K562 (cell line): Measurements from ENCODE around the gene C4BPB. TPM values are rescaled to one million over a fixed set of nuclear protein-coding genes. Genes with fewer than 3 reads are reported as not detected.

Source experiments
- ATF4 ChIP-seq: fragments of 450-650 bp; formaldehyde crosslinking; IDR thresholded peaks from 2 replicates; pipeline ENCODE4 v1.4.0; 2022; ENCODE audit warnings: mild to moderate bottlenecking, moderate library complexity
- CTBP1 ChIP-seq: fragments of 450-650 bp; IDR thresholded peaks from 2 replicates; pipeline ENCODE4 v1.6.1; 2016; ENCODE audit warnings: borderline replicate concordance
- DACH1 ChIP-seq: fragments of 450-650 bp; IDR thresholded peaks from 2 replicates; pipeline ENCODE4 v1.6.1; 2018; ENCODE audit not compliant: partially characterized antibody
- DMBX1 ChIP-seq: fragments of 250-450 bp; sonication (Bioruptor Pico); IDR thresholded peaks from 2 replicates; pipeline ENCODE4 v1.8.0; 2022; ENCODE audit warnings: inconsistent platforms, mild to moderate bottlenecking, moderate library complexity, borderline replicate concordance
- FOXK1 ChIP-seq: sonication (generic); formaldehyde crosslinking; IDR thresholded peaks from 2 replicates; pipeline ENCODE4 v1.8.0; 2022; ENCODE audit warnings: missing genetic modification reagents, mild to moderate bottlenecking, borderline replicate concordance
- HNRNPK ChIP-seq: fragments of 200-400 bp; formaldehyde crosslinking; IDR thresholded peaks from one replicate; pipeline ENCODE4 v1.6.1; 2018; ENCODE audit warnings: mild to moderate bottlenecking, low read depth, low read length; ENCODE audit not compliant: poor library complexity, severe bottlenecking
- JUN ChIP-seq, 2 experiments: sonication (generic) in 1 of 2; formaldehyde crosslinking in 1 of 2; IDR thresholded peaks; 2 replicates each; pipeline versions ENCODE4 v1.6.1 to v1.8.0; 2012 to 2022; ENCODE audit warnings: borderline replicate concordance in 2 of 2, mild to moderate bottlenecking in 2 of 2, improper control_type of control experiment in 1 of 2, low read depth in 1 of 2, low read length in 1 of 2, missing genetic modification reagents in 1 of 2
- JUND ChIP-seq, 2 experiments: IDR thresholded peaks; 2 replicates in 1 of 2; 3 replicates in 1 of 2; pipeline ENCODE4 v1.6.1; 2011; ENCODE audit warnings: borderline replicate concordance in 2 of 2, low read depth in 2 of 2, low read length in 2 of 2, improper control_type of control experiment in 1 of 2, missing biosample characterization in 1 of 2, missing genetic modification characterization in 1 of 2, missing genetic modification reagents in 1 of 2
- LARP7 ChIP-seq: fragments of 450-650 bp; IDR thresholded peaks from 2 replicates; pipeline ENCODE4 v1.6.1; 2016
- MEIS2 ChIP-seq: fragments of 450-650 bp; IDR thresholded peaks from 2 replicates; pipeline ENCODE4 v1.6.1; 2014; ENCODE audit warnings: mild to moderate bottlenecking; ENCODE audit not compliant: partially characterized antibody
- PCBP1 ChIP-seq: fragments of 200-400 bp; formaldehyde crosslinking; IDR thresholded peaks from 2 replicates; pipeline ENCODE4 v1.6.1; 2018; ENCODE audit warnings: mild to moderate bottlenecking, low read depth, low read length; ENCODE audit not compliant: poor library complexity, severe bottlenecking
- POLR3G ChIP-seq: IDR thresholded peaks from 2 replicates; pipeline ENCODE4 v1.6.1; 2011; ENCODE audit not compliant: insufficient read length, insufficient replicate concordance; ENCODE audit errors: extremely low read depth
- PRPF4 ChIP-seq: fragments of 200-400 bp; formaldehyde crosslinking; IDR thresholded peaks from one replicate; pipeline ENCODE4 v1.6.1; 2017; ENCODE audit warnings: low read length, low read depth, mild to moderate bottlenecking; ENCODE audit not compliant: insufficient read depth, poor library complexity, severe bottlenecking
- RCOR1 ChIP-seq, 2 experiments: IDR thresholded peaks; 2 replicates each; pipeline ENCODE4 v1.6.1; 2012; ENCODE audit warnings: low read depth in 2 of 2, low read length in 2 of 2, borderline replicate concordance in 1 of 2, improper control_type of control experiment in 1 of 2
- TCF3 ChIP-seq: sonication (generic); formaldehyde crosslinking; IDR thresholded peaks from 2 replicates; pipeline ENCODE4 v1.4.0; 2020; ENCODE audit warnings: mild to moderate bottlenecking, missing genetic modification reagents
- TEAD1 ChIP-seq, 2 experiments: fragments of 450-650 bp in 1 of 2; sonication (generic) in 1 of 2; formaldehyde crosslinking; IDR thresholded peaks; 2 replicates each; pipeline versions ENCODE4 v1.4.0 to v1.8.0; 2020 to 2022; ENCODE audit warnings: mild to moderate bottlenecking in 2 of 2, missing genetic modification reagents in 1 of 2
- TRIM28 ChIP-seq: fragments of 450-650 bp; IDR thresholded peaks from 2 replicates; pipeline ENCODE4 v1.6.1; 2017
- VEZF1 ChIP-seq: fragments of 200-800 bp; sonication (Bioruptor generic); IDR thresholded peaks from 2 replicates; pipeline ENCODE4 v1.6.1; 2017; ENCODE audit warnings: missing genetic modification characterization, missing compliant biosample characterization
- ZBTB11 ChIP-seq, 3 experiments: fragments of 200-800 bp in 1 of 3; fragments of 250-450 bp in 1 of 3; fragments of 450-650 bp in 1 of 3; sonication (Bioruptor Pico) in 1 of 3; sonication (Bioruptor generic) in 1 of 3; formaldehyde crosslinking in 1 of 3; IDR thresholded peaks; 2 replicates each; pipeline versions ENCODE4 v1.6.1 to v1.8.0; 2016 to 2022; ENCODE audit warnings: mild to moderate bottlenecking in 2 of 3, missing genetic modification characterization in 2 of 3, missing compliant biosample characterization in 1 of 3, moderate library complexity in 1 of 3
- ZNF644 ChIP-seq: fragments of 200-800 bp; sonication (Bioruptor generic); IDR thresholded peaks from 2 replicates; pipeline ENCODE4 v1.6.1; 2016; ENCODE audit warnings: low read depth, missing genetic modification characterization, missing compliant biosample characterization
- polyA plus RNA-seq, 8 experiments: library from polyadenylated mRNA; depleted of rRNA in 4 of 8; stranded (reverse) in 5 of 8; unstranded in 3 of 8; fragments of >200 nt; fragmentation: Nextera tagmentation in 2 of 8; fragmentation: Illumina TruSeq in 1 of 8; extraction: Ambion mirVana in 2 of 8; extraction: Trizol in 1 of 8; gene quantifications; 2 replicates each; pipeline versions ENCODE4 v1.2.1 to v1.2.3, GENCODE V29; 2011 to 2014; ENCODE audit warnings: inconsistent platforms in 1 of 8, missing spikeins in 1 of 8
- total RNA-seq, 7 experiments: library from RNA; depleted of rRNA in 6 of 7; stranded (reverse); fragments of >200 nt in 6 of 7; fragmentation: Illumina TruSeq in 2 of 7; extraction: Trizol in 2 of 7; gene quantifications; 2 replicates each; pipeline versions ENCODE4 v1.2.1 to v1.2.3, GENCODE V29; 2011 to 2021; ENCODE audit warnings: low replicate concordance in 1 of 7

C4BPB gene
- total and polyA plus RNA-seq, 9 of the 15 experiments (the other 6 are each of a cell fraction or from before 2014, with no cell fraction given), result not detected

GRCh38 chr1:207079706-207080241 is 8.9 kb upstream of the C4BPB start (continued):
- no peak for TF ChIP-seq TEAD1 (CRISPR knock-in tag; IDR thresholded peaks at IDR 0.05)
- no peak for TF ChIP-seq ZNF644 (tag)
- TF ChIP-seq HNRNPK, result no peak
- TF ChIP-seq TRIM28, result no peak
- TF ChIP-seq DMBX1 (CRISPR knock-in tag), result no peak
- no peak for TF ChIP-seq POLR3G
- 0 out of 2 replicates have a peak, but pooled peaks have one; percentile 6 for TF ChIP-seq TCF3 (CRISPR knock-in tag)
- peak; percentile 72; the same call in 1 of the 2 replicates for TF ChIP-seq JUND (IDR thresholded peaks at IDR 0.05; ENCODE audit: borderline replicate concordance, low read depth, low read length)
- TF ChIP-seq JUND (tag; IDR thresholded peaks at IDR 0.05; ENCODE audit: borderline replicate concordance, low read depth, low read length), result peak; percentile 48; the same call in 1 of the 3 replicates
- TF ChIP-seq FOXK1, result 0 out of 2 replicates have a peak, but pooled peaks have one; percentile 0
- TF ChIP-seq ATF4 (CRISPR knock-in tag), result no peak
- TF ChIP-seq RCOR1 (IDR thresholded peaks at IDR 0.05; ENCODE audit: borderline replicate concordance in 1 of 2, low read depth in 2 of 2, low read length in 2 of 2), result peak in 1 of 2 experiments; percentile 44; a peak in 1 of 4 replicates
- no peak for TF ChIP-seq PRPF4
- no peak for TF ChIP-seq PCBP1
- TF ChIP-seq CTBP1, result no peak
- no peak for TF ChIP-seq LARP7
- TF ChIP-seq MEIS2, result peak; percentile 9
- TF ChIP-seq VEZF1 (CRISPR knock-in tag), result no peak
- TF ChIP-seq JUN (IDR thresholded peaks at IDR 0.05; ENCODE audit: borderline replicate concordance, low read depth, low read length), result peak; percentile 56; the same call in 1 of the 2 replicates
- TF ChIP-seq JUN (CRISPR knock-in tag; IDR thresholded peaks at IDR 0.05; ENCODE audit: borderline replicate concordance), result no peak
- TF ChIP-seq DACH1, result no peak
- no peak for TF ChIP-seq ZBTB11 (CRISPR knock-in tag; IDR thresholded peaks at IDR 0.05)
